Fibroblast of lung (primary cell): ENCODE data around the gene HIVEP1.

Experiments
- EZH2 ChIP-seq: IDR thresholded peaks from 2 replicates; pipeline ENCODE4 v1.5.1; 2012; ENCODE audit warnings: low read length, control low read depth, mild to moderate bottlenecking; ENCODE audit errors: missing control alignments
- TF ChIP-seq, protein P1 (sequence below), 2 donors: IDR thresholded peaks in 1 of 2; conservative IDR thresholded peaks in 1 of 2; 1 replicate in 1 of 2; 2 replicates in 1 of 2; pipeline ENCODE4 v1.5.1; 2011 to 2012; ENCODE audit warnings: low read length in 2 of 2, control low read depth in 1 of 2, inconsistent platforms in 1 of 2, low read depth in 1 of 2, mild to moderate bottlenecking in 1 of 2

GRCh38 chr6:12024216-12024615 is 12.1 kb downstream of the HIVEP1 start:
- TF ChIP-seq, protein P1, sequence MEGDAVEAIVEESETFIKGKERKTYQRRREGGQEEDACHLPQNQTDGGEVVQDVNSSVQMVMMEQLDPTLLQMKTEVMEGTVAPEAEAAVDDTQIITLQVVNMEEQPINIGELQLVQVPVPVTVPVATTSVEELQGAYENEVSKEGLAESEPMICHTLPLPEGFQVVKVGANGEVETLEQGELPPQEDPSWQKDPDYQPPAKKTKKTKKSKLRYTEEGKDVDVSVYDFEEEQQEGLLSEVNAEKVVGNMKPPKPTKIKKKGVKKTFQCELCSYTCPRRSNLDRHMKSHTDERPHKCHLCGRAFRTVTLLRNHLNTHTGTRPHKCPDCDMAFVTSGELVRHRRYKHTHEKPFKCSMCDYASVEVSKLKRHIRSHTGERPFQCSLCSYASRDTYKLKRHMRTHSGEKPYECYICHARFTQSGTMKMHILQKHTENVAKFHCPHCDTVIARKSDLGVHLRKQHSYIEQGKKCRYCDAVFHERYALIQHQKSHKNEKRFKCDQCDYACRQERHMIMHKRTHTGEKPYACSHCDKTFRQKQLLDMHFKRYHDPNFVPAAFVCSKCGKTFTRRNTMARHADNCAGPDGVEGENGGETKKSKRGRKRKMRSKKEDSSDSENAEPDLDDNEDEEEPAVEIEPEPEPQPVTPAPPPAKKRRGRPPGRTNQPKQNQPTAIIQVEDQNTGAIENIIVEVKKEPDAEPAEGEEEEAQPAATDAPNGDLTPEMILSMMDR (conservative IDR thresholded peaks at IDR 0.05 in 1 of 2, IDR thresholded peaks at IDR 0.05 in 1 of 2; ENCODE audit: low read depth in 1 of 2, low read length in 2 of 2) = no peak
- TF ChIP-seq EZH2 = no peak
